HCT116 (cell line): ENCODE data around the gene ZNF860. TPM values are rescaled to one million over a fixed set of nuclear protein-coding genes. Genes with fewer than 3 reads are reported as not detected.

Source experiments
- ATAC-seq: fragments of 200-7000 bp; cut with Tn5 transposase; 2 replicates; pipeline ENCODE4 v1.9.1; 2020; ENCODE audit warnings: mild to moderate bottlenecking, moderate library complexity
- BruUV-seq: library from RNA; stranded (reverse); fragments of 400-500 nt; replicated peaks from 2 replicates; lab custom pipeline; 2021; lab: Mats Ljungman, UMichigan
- CTCF ChIA-PET: fragments of 300-600 bp; sonication (Branson Sonifier 250); formaldehyde crosslinking; loops from one replicate; lab custom pipeline; 2021; ENCODE audit warnings: antibody characterized with exemption; lab: Charles Lee
- POLR2A ChIA-PET: fragments of 300-600, 350-600 bp; sonication (Branson Sonifier 250); formaldehyde crosslinking; loops from one replicate; lab custom pipeline; 2021; ENCODE audit warnings: antibody characterized with exemption; lab: Charles Lee
- RAD21 ChIA-PET, 2 experiments: fragments of 300-600 bp; sonication (Branson Sonifier 250); formaldehyde crosslinking; loops; one replicate each; lab custom pipeline; 2023; ENCODE audit warnings: low total read pairs in 2 of 2; ENCODE audit not compliant: uncharacterized antibody in 2 of 2, unreplicated experiment in 2 of 2, low non-redundant PET in 1 of 2; lab: Charles Lee
- DNase-seq: peaks from one replicate; pipeline ENCODE4 v3.0.0-alpha.2; 2010; ENCODE audit warnings: low read depth, low spot score
- H2AFZ ChIP-seq: fragments of 200-600 bp; shearing (Covaris generic), sonication (generic); 2 replicates; pipeline ENCODE4 v1.6.1; 2017; ENCODE audit warnings: low read depth, mixed run types, mixed read lengths, antibody characterized with exemption, low read length; ENCODE audit not compliant: poor library complexity, severe bottlenecking
- H3K27ac ChIP-seq: 2 replicates; pipeline ENCODE4 v1.5.1; 2012; ENCODE audit warnings: low read depth, low read length
- H3K27me3 ChIP-seq: fragments of 200-600 bp; sonication (generic); 2 replicates; pipeline ENCODE4 v1.6.1; 2016; ENCODE audit warnings: mixed run types, low read length, mixed read lengths; ENCODE audit not compliant: insufficient read depth
- H3K36me3 ChIP-seq, 2 experiments: fragments of 200-500 bp in 1 of 2; fragments of 200-600 bp in 1 of 2; sonication (Bioruptor generic) in 1 of 2; sonication (generic) in 1 of 2; 2 replicates each; pipeline versions ENCODE4 v1.5.1 to v1.6.1; 2014 to 2016; ENCODE audit warnings: low read length in 2 of 2, inconsistent platforms in 1 of 2, mixed read lengths in 1 of 2, mixed run types in 1 of 2; ENCODE audit not compliant: insufficient read depth in 2 of 2, control insufficient read depth in 1 of 2
- H3K4me1 ChIP-seq, 2 experiments: fragments of 200-600 bp in 1 of 2; sonication (generic) in 1 of 2; 2 replicates each; pipeline versions ENCODE4 v1.5.1 to v1.6.1; 2012 to 2017; ENCODE audit warnings: low read length in 2 of 2, inconsistent platforms in 1 of 2, mild to moderate bottlenecking in 1 of 2, mixed read lengths in 1 of 2, mixed run types in 1 of 2, moderate library complexity in 1 of 2; ENCODE audit not compliant: insufficient read depth in 2 of 2, control insufficient read depth in 1 of 2
- H3K4me2 ChIP-seq: fragments of 200-600 bp; sonication (generic); 2 replicates; pipeline ENCODE4 v1.6.1; 2017; ENCODE audit warnings: mixed run types, low read length, mixed read lengths
- H3K4me3 ChIP-seq, 2 experiments: fragments of 200-600 bp in 1 of 2; sonication (generic) in 1 of 2; replicated peaks in 1 of 2; 2 replicates each; pipeline ENCODE4 v1.5.1; 2011 to 2016; ENCODE audit warnings: low read length in 2 of 2, control low read depth in 1 of 2, low read depth in 1 of 2, mild to moderate bottlenecking in 1 of 2, mixed read lengths in 1 of 2, mixed run types in 1 of 2
- H3K79me2 ChIP-seq: fragments of 200-600 bp; sonication (generic); 2 replicates; pipeline ENCODE4 v1.6.1; 2017; ENCODE audit warnings: mild to moderate bottlenecking, mixed run types, low read length, moderate library complexity, mixed read lengths; ENCODE audit not compliant: insufficient read depth
- H3K9ac ChIP-seq: fragments of 200-600 bp; sonication (generic); 2 replicates; pipeline ENCODE4 v1.6.1; 2016; ENCODE audit warnings: low read length, mixed read lengths
- H3K9me2 ChIP-seq: fragments of 200-600 bp; sonication (generic), shearing (Covaris generic); 2 replicates; pipeline ENCODE4 v1.6.1; 2017; ENCODE audit warnings: mixed run types, mild to moderate bottlenecking, moderate library complexity; ENCODE audit not compliant: insufficient read depth
- H3K9me3 ChIP-seq, 2 experiments: fragments of 200-500 bp in 1 of 2; fragments of 200-600 bp in 1 of 2; sonication (Bioruptor generic) in 1 of 2; sonication (generic) in 1 of 2; 2 replicates each; pipeline ENCODE4 v1.6.1; 2014 to 2017; ENCODE audit warnings: low read length in 2 of 2, mixed read lengths in 2 of 2, inconsistent platforms in 1 of 2, low read depth in 1 of 2, mild to moderate bottlenecking in 1 of 2, mixed run types in 1 of 2, moderate library complexity in 1 of 2; ENCODE audit not compliant: control insufficient read depth in 1 of 2, insufficient read depth in 1 of 2
- H4K20me1 ChIP-seq: fragments of 200-600 bp; sonication (generic), shearing (Covaris generic); 2 replicates; pipeline ENCODE4 v1.6.1; 2017; ENCODE audit warnings: mixed run types, mild to moderate bottlenecking, moderate library complexity; ENCODE audit not compliant: insufficient read depth
- MAX ChIP-seq: IDR thresholded peaks from 2 replicates; pipeline ENCODE4 v1.6.1; 2012
- intact Hi-C: fragments of 100-400 bp; cut with micrococcal nuclease; formaldehyde crosslinking; loops from 2 replicates; pipeline ENCODE4 v1.10.0; 2022
- total RNA-seq: library from RNA; stranded (reverse); gene quantifications from one replicate; pipeline ENCODE4 v1.2.1, GENCODE V29; 2021; ENCODE audit not compliant: unreplicated experiment

The ZNF860 gene
- total RNA-seq, 1 experiment from 2014 or later: 2.9 TPM

GRCh38 chr3:32041316-32041715, 59.8 kb downstream of the ZNF860 start:
- ChIA-PET POLR2A (no interaction called here), CTCF (no interaction called here), RAD21 (no interaction called here)
- Histone ChIP-seq H3K36me3 (no peaks in the 10 kb centered on the region), H3K9me3 (peaks cover 0 to 4% of the 10 kb centered on the region in 2 experiments; a peak in 1 of 4 replicates), H3K27ac (no peak overlapping the region), H3K9ac (no peak overlapping the region), H3K79me2 (no peaks in the 10 kb centered on the region), H4K20me1 (no peaks in the 10 kb centered on the region), H2AFZ (no peak overlapping the region), H3K27me3 (no peaks in the 10 kb centered on the region), H3K4me1 (peaks cover 6 to 16% of the 10 kb centered on the region in 2 experiments; a peak in 2 of 4 replicates), H3K4me3 (no peak overlapping the region), H3K4me2 (no peak overlapping the region), H3K9me2 (no peaks in the 10 kb centered on the region)
- DNase-seq: no peak
- no TSS peak for BruUV-seq
- TF ChIP-seq MAX: no peak
- no peak for ATAC-seq
- intact Hi-C loops: no loop called here

Other genes starting within 250 kb of the ZNF860 start
- gene OSBPL10, start 488 bp upstream of the ZNF860 start, total RNA-seq: 25.8 TPM
- gene GPD1L, start 124.9 kb downstream of the ZNF860 start, total RNA-seq: 21.9 TPM